Measurements from ENCODE around the gene ASCC3. TPM values are rescaled to one million over a fixed set of nuclear protein-coding genes. Genes with fewer than 3 reads are reported as not detected.

The ASCC3 gene
- total RNA-seq, 1 experiment from 2014 or later: 48.2 TPM

DNA sequence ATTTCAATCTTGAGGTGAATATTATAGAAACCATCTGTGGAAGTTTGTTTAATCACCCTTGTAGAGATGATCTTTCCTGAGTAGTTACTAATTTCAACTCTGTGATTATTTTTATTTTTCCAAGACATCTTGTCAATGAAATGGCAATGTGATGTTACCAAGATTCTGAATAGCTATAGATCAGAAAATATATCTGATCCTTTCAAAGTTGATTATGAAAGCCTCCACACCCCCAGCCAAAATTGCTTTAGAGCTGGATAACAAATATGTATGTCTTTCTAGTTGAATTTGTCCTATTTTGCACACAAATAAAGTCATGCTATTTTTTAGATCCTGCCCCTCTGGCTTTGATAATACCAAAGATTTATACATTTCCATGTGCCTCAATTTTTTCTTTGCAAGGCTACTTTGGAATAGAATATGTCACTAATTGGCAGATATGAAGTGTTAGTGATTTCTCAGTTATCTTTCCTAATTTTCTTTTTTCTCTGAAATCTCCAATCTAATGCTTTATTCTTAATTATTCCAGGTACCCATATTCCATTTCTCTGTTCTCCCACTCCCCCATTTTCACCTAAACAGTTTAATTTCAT, 421.4 kb downstream of the ASCC3 start:
- DNase-seq: no peak
- Mint-ChIP-seq H3K27ac (ENCODE audit: unreplicated experiment) (no peak overlapping the region), H3K9me3 (ENCODE audit: unreplicated experiment) (peaks cover 11% of the 10 kb centered on the region), H3K4me3 (ENCODE audit: unreplicated experiment) (no peak overlapping the region), H3K27me3 (ENCODE audit: insufficient read depth, unreplicated experiment) (no peaks in the 10 kb centered on the region), H3K4me1 (ENCODE audit: low read depth, unreplicated experiment) (no peaks in the 10 kb centered on the region), H3K36me3 (ENCODE audit: insufficient read depth, unreplicated experiment) (no peaks in the 10 kb centered on the region)
- Histone ChIP-seq H3K4me1 (no peaks in the 10 kb centered on the region), H3K9me3 (no peaks in the 10 kb centered on the region), H3K27me3 (replicated peaks; ENCODE audit: control insufficient read depth, insufficient read depth, low read length) (no peaks in the 10 kb centered on the region), H3K4me3 (ENCODE audit: low read depth, low read length) (no peak overlapping the region), H3K36me3 (ENCODE audit: control insufficient read depth, insufficient read depth, low read length) (no peaks in the 10 kb centered on the region)
- TF ChIP-seq, protein P1, sequence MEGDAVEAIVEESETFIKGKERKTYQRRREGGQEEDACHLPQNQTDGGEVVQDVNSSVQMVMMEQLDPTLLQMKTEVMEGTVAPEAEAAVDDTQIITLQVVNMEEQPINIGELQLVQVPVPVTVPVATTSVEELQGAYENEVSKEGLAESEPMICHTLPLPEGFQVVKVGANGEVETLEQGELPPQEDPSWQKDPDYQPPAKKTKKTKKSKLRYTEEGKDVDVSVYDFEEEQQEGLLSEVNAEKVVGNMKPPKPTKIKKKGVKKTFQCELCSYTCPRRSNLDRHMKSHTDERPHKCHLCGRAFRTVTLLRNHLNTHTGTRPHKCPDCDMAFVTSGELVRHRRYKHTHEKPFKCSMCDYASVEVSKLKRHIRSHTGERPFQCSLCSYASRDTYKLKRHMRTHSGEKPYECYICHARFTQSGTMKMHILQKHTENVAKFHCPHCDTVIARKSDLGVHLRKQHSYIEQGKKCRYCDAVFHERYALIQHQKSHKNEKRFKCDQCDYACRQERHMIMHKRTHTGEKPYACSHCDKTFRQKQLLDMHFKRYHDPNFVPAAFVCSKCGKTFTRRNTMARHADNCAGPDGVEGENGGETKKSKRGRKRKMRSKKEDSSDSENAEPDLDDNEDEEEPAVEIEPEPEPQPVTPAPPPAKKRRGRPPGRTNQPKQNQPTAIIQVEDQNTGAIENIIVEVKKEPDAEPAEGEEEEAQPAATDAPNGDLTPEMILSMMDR (IDR thresholded peaks at IDR 0.05; ENCODE audit: insufficient read depth in 1 of 2, low read depth in 1 of 2, low read length in 1 of 2, severe bottlenecking in 1 of 2, unreplicated experiment in 1 of 2): no peak
- BruUV-seq (replicated peaks): no TSS peak
- ChIA-PET CTCF (no interaction called here), POLR2A (no interaction called here)
- intact Hi-C loops (cut with micrococcal nuclease; ENCODE audit: unreplicated experiment): no loop called here

DNA sequence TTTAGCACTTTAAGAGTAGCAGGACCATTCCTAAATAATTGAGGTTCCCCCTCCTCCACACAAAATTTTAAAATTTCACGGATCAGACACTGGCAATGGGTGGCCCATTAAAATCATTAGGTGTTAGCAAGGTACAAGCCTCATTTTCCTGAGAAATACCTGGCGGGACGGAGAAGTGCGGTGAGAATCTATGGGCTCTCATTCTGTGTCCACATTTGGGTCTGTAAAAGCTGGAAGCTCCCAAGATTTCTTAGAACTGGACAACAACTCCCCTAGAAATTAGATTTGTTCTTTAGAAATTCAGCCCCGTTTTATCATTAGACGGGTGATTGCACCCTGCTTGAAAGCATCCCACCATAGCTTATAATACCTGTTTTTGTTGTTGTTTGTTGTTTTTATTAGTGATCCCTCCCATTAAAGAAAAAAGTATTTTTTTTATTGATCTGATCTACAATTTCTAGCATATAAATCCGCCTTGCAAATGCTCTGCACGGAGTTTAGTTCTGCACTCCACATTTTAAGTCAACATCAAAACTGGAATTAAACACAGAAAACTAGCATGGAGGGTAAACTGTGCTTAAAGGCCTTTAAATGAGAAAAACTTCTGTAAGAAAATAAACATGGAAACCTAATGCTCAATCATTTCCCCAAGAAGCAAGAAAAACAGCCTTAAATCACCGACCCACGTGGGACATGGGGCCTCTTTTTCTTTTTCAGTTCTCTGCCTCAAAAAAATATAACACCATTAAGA, 422.1 kb downstream of the ASCC3 start:
- Mint-ChIP-seq H3K4me3 (ENCODE audit: unreplicated experiment) (no peak overlapping the region), H3K4me1 (ENCODE audit: low read depth, unreplicated experiment) (no peaks in the 10 kb centered on the region), H3K36me3 (ENCODE audit: insufficient read depth, unreplicated experiment) (no peaks in the 10 kb centered on the region), H3K9me3 (ENCODE audit: unreplicated experiment) (peaks cover 11% of the 10 kb centered on the region), H3K27me3 (ENCODE audit: insufficient read depth, unreplicated experiment) (no peaks in the 10 kb centered on the region), H3K27ac (ENCODE audit: unreplicated experiment) (no peak overlapping the region)
- intact Hi-C loops (cut with micrococcal nuclease; ENCODE audit: unreplicated experiment): no loop called here
- no peak for DNase-seq
- TF ChIP-seq, protein P1 (IDR thresholded peaks at IDR 0.05; ENCODE audit: insufficient read depth in 1 of 2, low read depth in 1 of 2, low read length in 1 of 2, severe bottlenecking in 1 of 2, unreplicated experiment in 1 of 2): no peak
- no peaks in the 10 kb centered on the region for H3K9me3 ChIP-seq
- no peak overlapping the region for H3K4me3 ChIP-seq (ENCODE audit: low read depth, low read length)
- no peaks in the 10 kb centered on the region for H3K27me3 ChIP-seq (replicated peaks; ENCODE audit: control insufficient read depth, insufficient read depth, low read length)
- POLR2A ChIA-PET: no interaction called here
- CTCF ChIA-PET: no interaction called here
- no TSS peak for BruUV-seq (replicated peaks)
- no peaks in the 10 kb centered on the region for H3K4me1 ChIP-seq
- no peaks in the 10 kb centered on the region for H3K36me3 ChIP-seq (ENCODE audit: control insufficient read depth, insufficient read depth, low read length)

Data from Caco-2 (cell line).